Kidney (tissue), 14 donors: ENCODE data around the gene JAZF1. TPM values are rescaled to one million over a fixed set of nuclear protein-coding genes. Genes with fewer than 3 reads are reported as not detected.
A peak's percentile ranks its signal among the peaks of the same experiment; 100 is the strongest.

Experiments
- DNase-seq, 5 donors: peaks; one replicate each; pipeline ENCODE4 v3.0.0-alpha.2; 2013 to 2020
- FAIRE-seq: peaks from 2 replicates; lab custom pipeline; 2012; peaks lifted over from hg19 to GRCh38; lab: Jason Lieb, UNC
- H3K27ac ChIP-seq, 2 donors: one replicate each; pipeline ENCODE4 v1.7.0; 2013; ENCODE audit warnings: low read depth in 2 of 2, low read length in 2 of 2, inconsistent platforms in 1 of 2
- H3K27me3 ChIP-seq: one replicate; pipeline ENCODE4 v1.7.1; 2013; ENCODE audit warnings: low read length, inconsistent platforms; ENCODE audit not compliant: control insufficient read depth, insufficient read depth
- H3K36me3 ChIP-seq, 3 donors: one replicate each; pipeline versions ENCODE4 v1.7.0 to v1.7.1; 2013; ENCODE audit warnings: low read length in 3 of 3, control low read depth in 1 of 3, inconsistent platforms in 1 of 3; ENCODE audit not compliant: insufficient read depth in 3 of 3, control insufficient read depth in 2 of 3
- H3K4me1 ChIP-seq, 3 donors: one replicate each; pipeline versions ENCODE4 v1.7.0 to v1.7.1; 2013; ENCODE audit warnings: low read length in 3 of 3, inconsistent platforms in 1 of 3, low read depth in 1 of 3; ENCODE audit not compliant: control insufficient read depth in 2 of 3, insufficient read depth in 2 of 3
- H3K4me3 ChIP-seq, 3 donors: one replicate each; pipeline versions ENCODE4 v1.7.0 to v1.8.1; 2013; ENCODE audit warnings: low read length in 3 of 3, control low read depth in 1 of 3, inconsistent platforms in 1 of 3
- H3K9ac ChIP-seq, 3 donors: one replicate each; pipeline versions ENCODE4 v1.7.0 to v1.7.1; 2013; ENCODE audit warnings: low read length in 3 of 3, control low read depth in 1 of 3, inconsistent platforms in 1 of 3
- H3K9me3 ChIP-seq, 3 donors: one replicate each; pipeline versions ENCODE4 v1.7.0 to v1.7.1; 2013; ENCODE audit warnings: low read length in 3 of 3, control low read depth in 1 of 3, inconsistent platforms in 1 of 3; ENCODE audit not compliant: control insufficient read depth in 2 of 3, insufficient read depth in 1 of 3
- CTCF ChIP-seq: IDR thresholded peaks from 3 replicates; pipeline ENCODE4 v1.5.1; 2012; ENCODE audit warnings: mild to moderate bottlenecking, moderate library complexity, borderline replicate concordance; ENCODE audit not compliant: insufficient read depth; ENCODE audit errors: extremely low read depth
- intact Hi-C: fragments of 100-400 bp; cut with DNase I; formaldehyde crosslinking; loops from one replicate; pipeline ENCODE4 v1.11.1; 2022
- polyA plus RNA-seq: library from polyadenylated mRNA; stranded (reverse); fragments of 350-450 nt; fragmentation: Illumina TruSeq; extraction: RNeasy Lipid Tissue Mini Kit (QIAGEN cat#74804); gene quantifications from one replicate; pipeline ENCODE4 v1.2.3, GENCODE V29; 2014; ENCODE audit warnings: low read depth, low replicate concordance; ENCODE audit not compliant: insufficient read depth
- total RNA-seq: library from RNA; stranded (reverse); fragmentation: NEBNext Ultra II Directional; extraction: Animal tissue kit (Norgen Biotek cat#: 25700); gene quantifications from one replicate; pipeline ENCODE4 v1.2.1, GENCODE V29; 2021
- donor health status: control.
- donor health status: control.
- donor health status: control.
- donor health status: control.
- donor health status: control.
- donor health status: DM: yes; HTN: yes; CAD: no.
- donor health status: Normal renal cell carcinoma (clear cell type).

Gene JAZF1
- total and polyA plus RNA-seq, 2 donors from 2014 or later: 5.7 to 13.1 TPM

DNA sequence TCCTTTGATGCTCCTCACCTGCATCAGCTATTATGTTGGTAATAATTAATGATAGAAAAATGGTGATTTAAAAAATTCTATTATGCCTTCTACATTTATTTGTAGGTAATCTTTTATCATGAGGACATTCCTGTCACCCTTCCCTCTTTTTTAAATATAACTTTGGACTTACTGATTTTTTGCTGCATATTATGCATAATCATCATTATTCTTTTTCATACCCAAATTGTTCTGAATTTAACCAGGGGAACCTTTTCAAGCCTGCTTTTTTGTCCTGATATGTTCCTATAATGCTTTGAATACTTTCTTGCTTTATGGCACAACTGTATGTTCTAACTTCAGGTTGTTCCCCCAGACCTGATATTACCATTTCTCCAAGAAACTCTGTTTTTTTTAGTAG lies 392.2 kb downstream of the JAZF1 start:
- H3K27ac ChIP-seq: no peak overlapping the region
- H3K4me1 ChIP-seq: no peaks in the 10 kb centered on the region
- TF ChIP-seq CTCF: no peak
- H3K36me3 ChIP-seq: peaks cover 2 to 19% (median 11%) of the 10 kb centered on the region in 3 donors
- DNase-seq: no peak
- no peak overlapping the region for H3K9ac ChIP-seq
- H3K9me3 ChIP-seq: no peaks in the 10 kb centered on the region
- H3K4me3 ChIP-seq: no peak overlapping the region
- intact Hi-C loops: no loop called here
- no peaks in the 10 kb centered on the region for H3K27me3 ChIP-seq
- FAIRE-seq: no peak

DNA sequence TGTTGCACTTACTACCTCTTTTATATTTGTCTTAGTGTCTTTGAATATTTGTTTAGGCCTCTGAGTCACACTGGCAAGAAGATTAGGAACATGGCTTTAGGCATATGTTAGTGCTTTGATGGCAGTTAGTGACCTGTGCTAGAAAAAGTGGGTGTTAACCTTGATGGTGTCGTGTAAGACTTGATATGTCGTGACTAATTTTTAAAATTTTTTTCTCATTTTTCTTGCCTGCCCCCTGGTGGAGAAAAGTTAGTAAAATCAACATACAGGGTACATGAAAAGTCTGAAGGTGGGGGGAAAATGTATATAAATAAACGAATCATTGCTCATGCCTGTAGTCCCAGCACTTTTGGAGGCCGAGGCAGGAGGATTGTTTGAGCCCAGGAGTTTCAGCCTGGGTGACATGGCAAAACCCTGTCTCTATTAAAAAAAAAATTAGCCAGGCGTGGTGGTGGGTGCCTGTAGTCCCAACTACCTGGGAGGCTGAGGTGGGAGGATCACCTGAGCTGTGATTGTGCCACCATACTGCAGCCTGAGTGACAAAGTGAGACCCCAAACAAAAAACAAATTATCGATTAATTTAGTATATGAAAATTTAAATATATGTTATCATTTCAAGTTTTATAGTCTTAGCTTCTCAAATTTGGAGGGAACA lies 396.1 kb downstream of the JAZF1 start:
- Histone ChIP-seq H3K4me3 (no peak overlapping the region), H3K27ac (no peak overlapping the region), H3K9ac (no peak overlapping the region), H3K36me3 (peaks cover 0 to 5% (median 5%) of the 10 kb centered on the region in 3 donors), H3K4me1 (no peaks in the 10 kb centered on the region), H3K27me3 (no peaks in the 10 kb centered on the region), H3K9me3 (no peaks in the 10 kb centered on the region)
- FAIRE-seq (peak; percentile 66), DNase-seq (peak in 2 of 5 donors; percentile 24 to 40)
- peak; percentile 42 for TF ChIP-seq CTCF
- intact Hi-C loops: no loop called here

- peaks cover 0 to 5% (median 5%) of the 10 kb centered on the region in 3 donors for H3K36me3 ChIP-seq
- TF ChIP-seq CTCF: no peak
- H3K4me3 ChIP-seq: no peak overlapping the region
- intact Hi-C loops: no loop called here
- H3K9me3 ChIP-seq: no peaks in the 10 kb centered on the region
- no peak overlapping the region for H3K9ac ChIP-seq
- DNase-seq: no peak
- H3K27me3 ChIP-seq: no peaks in the 10 kb centered on the region
- FAIRE-seq: no peak
- no peaks in the 10 kb centered on the region for H3K4me1 ChIP-seq
- H3K27ac ChIP-seq: no peak overlapping the region
Measured at GRCh38 chr7:27782849-27783248, 397.7 kb downstream of the JAZF1 start.
